ENCODE results near the gene FAM162B. TPM values are rescaled to one million over a fixed set of nuclear protein-coding genes. Genes with fewer than 3 reads are reported as not detected.

The FAM162B gene
- total RNA-seq, 1 experiment from 2014 or later: 2.1 TPM

GRCh38 chr6:116812051-116812650, 46.6 kb upstream of the FAM162B start:
- Histone ChIP-seq H3K27me3 (ENCODE audit: insufficient read depth, low read length) (no peaks in the 10 kb centered on the region), H3K27ac (ENCODE audit: insufficient read length, low read depth, low read length) (no peak overlapping the region), H2BK12ac (ENCODE audit: insufficient read length, low read depth, low read length) (no peak overlapping the region), H4K8ac (replicated peaks; ENCODE audit: insufficient read length, low read depth, low read length) (no peak overlapping the region), H4K5ac (ENCODE audit: insufficient read length, low read depth, low read length) (no peak overlapping the region), H3K23me2 (ENCODE audit: insufficient read length, low read depth, low read length, poor library complexity, severe bottlenecking) (no peaks in the 10 kb centered on the region), H3K9me3 (ENCODE audit: control insufficient read depth, low read depth, low read length) (no peaks in the 10 kb centered on the region), H2AFZ (ENCODE audit: low read length) (no peak overlapping the region), H2BK5ac (ENCODE audit: insufficient read length, low read length) (no peak overlapping the region), H2BK20ac (ENCODE audit: low read depth, low read length, poor library complexity, severe bottlenecking) (no peak overlapping the region), H3K4ac (ENCODE audit: low read depth, low read length) (no peak overlapping the region), H2BK120ac (ENCODE audit: low read depth, low read length, poor library complexity, severe bottlenecking) (no peak overlapping the region), H3K23ac (ENCODE audit: insufficient read length, low read depth, low read length) (no peak overlapping the region), H3K14ac (ENCODE audit: insufficient read depth, low read length) (no peak overlapping the region), H3K79me2 (ENCODE audit: insufficient read depth, low read length) (no peaks in the 10 kb centered on the region), H2BK15ac (ENCODE audit: low read depth, low read length) (no peak overlapping the region), H3K9ac (ENCODE audit: extremely low read depth, insufficient read length, low read length) (no peak overlapping the region), H3K56ac (ENCODE audit: insufficient read length, low read depth, low read length) (no peak overlapping the region), H4K20me1 (ENCODE audit: control insufficient read depth, insufficient read depth, insufficient read length) (no peaks in the 10 kb centered on the region), H3T11ph (ENCODE audit: low read length) (no peak overlapping the region), H3K4me2 (ENCODE audit: insufficient read depth, insufficient read length, low read length) (no peak overlapping the region), H3K18ac (ENCODE audit: insufficient read length, low read depth, low read length) (no peak overlapping the region), H3K4me1 (ENCODE audit: insufficient read depth, low read length) (no peaks in the 10 kb centered on the region), H3K79me1 (ENCODE audit: insufficient read depth, low read depth, low read length, poor library complexity, severe bottlenecking) (no peaks in the 10 kb centered on the region), H2AK5ac (ENCODE audit: insufficient read length, low read length) (no peak overlapping the region), H4K91ac (ENCODE audit: insufficient read length, low read depth, low read length) (no peak overlapping the region)
- Mint-ChIP-seq H3K27me3 (ENCODE audit: low read depth) (no peaks in the 10 kb centered on the region), H3K36me3 (ENCODE audit: insufficient read depth in 1 of 3, low read depth in 3 of 3) (peaks cover 2 to 12% (median 3%) of the 10 kb centered on the region in 3 experiments; a peak in 3 of 7 replicates), H3K9me3 (peaks cover 18 to 21% of the 10 kb centered on the region in 2 experiments; a peak in 4 of 5 replicates), H3K27ac (no peak overlapping the region), H3K4me3 (no peak overlapping the region), H3K4me1 (peaks cover 0 to 5% of the 10 kb centered on the region in 2 experiments; a peak in 1 of 4 replicates)
- TF ChIP-seq CTCF (conservative IDR thresholded peaks at IDR 0.05): no peak
- no CpG with 5 or more reads among the region's 2 CpGs for WGBS (ENCODE audit: extremely low coverage, insufficient read length, low lambda C conversion rate)
- DNase-seq: no peak
